GM12878 (cell line): ENCODE data around the gene AP3B1.

Experiments used
- CTCF ChIP-seq, 3 experiments: IDR thresholded peaks in 2 of 3; conservative IDR thresholded peaks in 1 of 3; 2 replicates each; pipeline ENCODE4 v1.5.1; 2011; ENCODE audit warnings: low read depth in 3 of 3, low read length in 3 of 3, mild to moderate bottlenecking in 3 of 3, control low read depth in 2 of 3, moderate library complexity in 2 of 3, inconsistent platforms in 1 of 3, mixed read lengths in 1 of 3; ENCODE audit not compliant: control insufficient read depth in 2 of 3, insufficient read depth in 1 of 3; ENCODE audit errors: extremely low read depth in 1 of 3
- MLLT1 ChIP-seq: fragments of 450-650 bp; IDR thresholded peaks from 2 replicates; pipeline ENCODE4 v1.6.1; 2016; ENCODE audit warnings: mild to moderate bottlenecking
- POLR2A ChIP-seq: IDR thresholded peaks from 2 replicates; pipeline ENCODE4 v1.6.1; 2011; ENCODE audit warnings: low read depth, mild to moderate bottlenecking, low read length
- POLR2AphosphoS2 ChIP-seq: IDR thresholded peaks from 2 replicates; pipeline ENCODE4 v1.6.1; 2011; ENCODE audit warnings: low read depth, mild to moderate bottlenecking, low read length, improper control_type of control experiment, moderate library complexity

GRCh38 chr5:78331523-78332080 lies 37.1 kb upstream of the AP3B1 start:
- TF ChIP-seq MLLT1 (no peak), CTCF (IDR thresholded peaks at IDR 0.05 in 2 of 3, conservative IDR thresholded peaks at IDR 0.05 in 1 of 3; ENCODE audit: control insufficient read depth in 2 of 3, extremely low read depth in 1 of 3, insufficient read depth in 1 of 3, low read depth in 3 of 3, low read length in 3 of 3) (no peak), POLR2AphosphoS2 (no peak), POLR2A (no peak)
